Urinary bladder (tissue), 4 donors: Measurements from ENCODE around the gene NUP35. TPM values are rescaled to one million over a fixed set of nuclear protein-coding genes. Genes with fewer than 3 reads are reported as not detected.
A peak's percentile ranks its signal among the peaks of the same experiment; 100 is the strongest.
"Not testable (repeated sequence)": the region's sequence is repeated elsewhere in the genome, so short reads cannot be mapped to it uniquely, and the experiment has no call there.

Source experiments
- DNase-seq: peaks from one replicate; pipeline ENCODE4 v3.0.0-alpha.2; 2015; ENCODE audit errors: extremely low spot score
- H3K27ac ChIP-seq: one replicate; pipeline ENCODE4 v1.5.1; 2013; ENCODE audit warnings: low read depth, mild to moderate bottlenecking, moderate library complexity
- H3K36me3 ChIP-seq: one replicate; pipeline ENCODE4 v1.6.1; 2013; ENCODE audit warnings: mild to moderate bottlenecking, moderate library complexity; ENCODE audit not compliant: insufficient read depth
- H3K4me1 ChIP-seq: one replicate; pipeline ENCODE4 v1.6.1; 2013; ENCODE audit warnings: mild to moderate bottlenecking, moderate library complexity; ENCODE audit not compliant: insufficient read depth
- H3K4me3 ChIP-seq: one replicate; pipeline ENCODE4 v1.5.1; 2013; ENCODE audit warnings: low read depth, low read length
- WGBS: extraction: QIAGEN DNeasy Blood & Tissue Kit; methylation state at CpG from one replicate; pipeline ENCODE4 v1.1.7; 2013; 5-methylcytosine and 5-hydroxymethylcytosine counted together
- polyA plus RNA-seq: library from polyadenylated mRNA; stranded (reverse); fragments of 200-250 nt; gene quantifications from one replicate; pipeline ENCODE4 v1.2.3, GENCODE V29; 2013
- total RNA-seq: library from RNA; depleted of rRNA; stranded (reverse); fragments of >200 nt; gene quantifications from one replicate; pipeline ENCODE4 v1.2.3, GENCODE V29; 2014
- donor health status: healthy with polysubstance abuse.
- donor health status: healthy.

Gene NUP35
- total and polyA plus RNA-seq, 2 donors, result 12.5 to 38.3 TPM

DNA sequence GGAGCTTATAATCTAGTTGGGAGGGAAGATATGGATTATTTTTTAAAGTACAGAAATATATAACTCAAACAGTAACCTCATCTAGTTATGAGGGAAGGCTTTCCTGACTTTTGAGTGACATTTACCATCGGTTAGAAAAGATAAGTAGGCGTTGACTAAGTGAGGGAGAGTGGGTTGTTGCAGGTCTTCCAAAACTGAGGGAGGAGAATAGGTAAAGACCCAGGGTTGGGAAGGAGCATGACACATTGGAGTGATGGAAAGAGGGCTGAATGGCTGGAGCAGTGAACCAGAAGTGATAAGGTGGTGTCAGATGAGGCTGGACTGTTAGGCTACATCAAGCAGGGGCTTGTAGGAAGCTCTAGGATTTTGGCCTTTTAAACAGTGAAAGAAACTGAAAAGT is 10.6 kb upstream of the NUP35 start:
- Histone ChIP-seq H3K4me1 (no peaks in the 10 kb centered on the region), H3K27ac (no peak overlapping the region), H3K36me3 (no peaks in the 10 kb centered on the region), H3K4me3 (no peak overlapping the region)
- no peak for DNase-seq
- WGBS, result 66% methylated on average over 2 of the region's 2 CpGs

- DNase-seq, result no peak
- Histone ChIP-seq H3K4me3 (no peak overlapping the region), H3K4me1 (no peaks in the 10 kb centered on the region), H3K36me3 (no peaks in the 10 kb centered on the region), H3K27ac (no peak overlapping the region)
- WGBS, result 78% methylated on average over 3 of the region's 3 CpGs
Observed at GRCh38 chr2:183117226-183117625, 7.0 kb upstream of the NUP35 start.

DNA sequence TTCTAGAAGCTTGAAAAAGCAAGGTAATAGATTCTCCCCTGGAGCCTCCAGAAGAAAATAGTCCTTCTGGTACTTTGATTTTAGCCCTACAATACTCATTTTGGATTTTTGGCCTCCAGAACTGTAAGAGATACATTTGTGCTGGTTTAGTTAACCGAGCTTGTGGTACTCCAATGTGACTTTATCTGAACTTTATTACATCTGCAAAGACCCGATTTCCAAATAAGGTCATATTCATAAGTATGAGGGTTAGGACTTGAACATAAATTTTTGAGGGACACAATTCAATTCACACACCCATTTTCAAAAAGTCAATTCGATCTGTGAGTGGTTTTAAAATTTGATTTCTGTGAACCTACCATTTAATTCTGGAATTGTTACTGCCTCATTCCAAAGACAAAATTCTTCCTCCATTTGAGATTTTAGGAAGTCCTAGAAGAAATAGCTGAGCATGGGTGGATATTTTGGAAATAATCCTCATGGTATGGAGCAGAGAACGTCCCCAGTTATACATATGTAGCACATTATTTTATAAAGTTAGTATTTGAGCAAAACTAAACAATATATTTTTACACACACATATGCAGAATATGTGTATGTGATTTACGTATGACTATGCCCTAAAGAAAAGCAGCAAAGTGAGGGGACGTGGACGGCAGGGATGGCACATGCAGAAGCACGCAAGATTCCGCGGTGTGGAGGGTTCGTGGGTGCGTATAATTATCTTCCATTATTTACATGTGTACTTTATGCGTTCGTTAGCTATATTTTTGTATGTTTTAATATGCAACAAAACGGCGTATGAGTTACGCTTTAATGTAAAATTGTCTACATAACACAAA is 905 bp upstream of the NUP35 start:
- H3K36me3 ChIP-seq, result no peaks in the 10 kb centered on the region
- no peaks in the 10 kb centered on the region for H3K4me1 ChIP-seq
- peak overlapping the region; percentile 63 for H3K4me3 ChIP-seq
- no peak overlapping the region for H3K27ac ChIP-seq
- WGBS, result 24% methylated on average over 17 of the region's 17 CpGs
- peak; percentile 0 for DNase-seq

GRCh38 chr2:183123959-183124221 is 353 bp upstream of the NUP35 start:
- WGBS, result 2% methylated on average over 7 of the region's 7 CpGs
- H3K4me1 ChIP-seq, result no peaks in the 10 kb centered on the region
- peak overlapping the region; percentile 60 for H3K27ac ChIP-seq
- no peak for DNase-seq
- H3K4me3 ChIP-seq, result peak overlapping the region; percentile 63
- H3K36me3 ChIP-seq, result no peaks in the 10 kb centered on the region

GRCh38 chr2:183124957-183125255 is 663 bp downstream of the NUP35 start:
- peak overlapping the region; percentile 63 for H3K4me3 ChIP-seq
- DNase-seq, result peak; percentile 31
- H3K4me1 ChIP-seq, result no peaks in the 10 kb centered on the region
- peak overlapping the region; percentile 60 for H3K27ac ChIP-seq
- no peaks in the 10 kb centered on the region for H3K36me3 ChIP-seq
- under 1% methylated on average over 10 of the region's 10 CpGs for WGBS

- Histone ChIP-seq H3K4me1 (no peaks in the 10 kb centered on the region), H3K27ac (no peak overlapping the region), H3K4me3 (no peak overlapping the region), H3K36me3 (no peaks in the 10 kb centered on the region)
- 81% methylated on average over 11 of the region's 11 CpGs for WGBS
- no peak for DNase-seq
Observed at GRCh38 chr2:183125659-183126341, 1.6 kb downstream of the NUP35 start.

GRCh38 chr2:183126635-183127034 is 2.4 kb downstream of the NUP35 start:
- H3K4me3 ChIP-seq, result no peak overlapping the region
- H3K4me1 ChIP-seq, result no peaks in the 10 kb centered on the region
- no peak for DNase-seq
- H3K27ac ChIP-seq, result no peak overlapping the region
- peaks cover 2% of the 10 kb centered on the region for H3K36me3 ChIP-seq
- WGBS, result 93% methylated on average over 2 of the region's 2 CpGs

DNA sequence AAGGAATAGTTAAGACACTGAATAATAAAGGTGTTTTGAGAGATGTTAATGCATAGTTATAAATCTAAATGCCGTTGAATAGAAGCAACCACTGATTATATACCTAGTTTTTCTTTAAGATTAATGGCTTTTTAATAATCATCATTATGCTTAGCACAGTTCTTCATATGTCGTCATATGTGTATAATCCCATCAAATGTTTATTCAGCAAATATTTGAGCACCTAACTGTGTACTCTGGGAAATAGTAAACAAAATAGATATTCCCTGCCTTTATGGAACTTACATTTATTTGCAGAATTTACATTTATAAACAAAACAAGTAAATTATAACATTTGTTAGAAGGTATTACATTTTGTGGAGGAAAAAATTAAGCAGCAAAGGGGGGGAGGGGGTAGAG is 9.8 kb downstream of the NUP35 start:
- DNase-seq, result no peak
- Histone ChIP-seq H3K36me3 (peaks cover 2% of the 10 kb centered on the region), H3K4me3 (no peak overlapping the region), H3K4me1 (no peaks in the 10 kb centered on the region), H3K27ac (no peak overlapping the region)
- 96% methylated on average over 2 of the region's 2 CpGs for WGBS

- no peak for DNase-seq
- no peaks in the 10 kb centered on the region for H3K4me1 ChIP-seq
- no peak overlapping the region for H3K4me3 ChIP-seq
- WGBS, result 100% methylated on average over 1 of the region's 1 CpG
- no peaks in the 10 kb centered on the region for H3K36me3 ChIP-seq
- no peak overlapping the region for H3K27ac ChIP-seq
Observed at GRCh38 chr2:183148955-183149354, 24.7 kb downstream of the NUP35 start.

- no peak overlapping the region for H3K27ac ChIP-seq
- no peak overlapping the region for H3K4me3 ChIP-seq
- H3K4me1 ChIP-seq, result no peaks in the 10 kb centered on the region
- 66% methylated on average over 2 of the region's 2 CpGs for WGBS
- H3K36me3 ChIP-seq, result no peaks in the 10 kb centered on the region
- DNase-seq, result no peak
Observed at GRCh38 chr2:183149489-183149888, 25.2 kb downstream of the NUP35 start.

DNA sequence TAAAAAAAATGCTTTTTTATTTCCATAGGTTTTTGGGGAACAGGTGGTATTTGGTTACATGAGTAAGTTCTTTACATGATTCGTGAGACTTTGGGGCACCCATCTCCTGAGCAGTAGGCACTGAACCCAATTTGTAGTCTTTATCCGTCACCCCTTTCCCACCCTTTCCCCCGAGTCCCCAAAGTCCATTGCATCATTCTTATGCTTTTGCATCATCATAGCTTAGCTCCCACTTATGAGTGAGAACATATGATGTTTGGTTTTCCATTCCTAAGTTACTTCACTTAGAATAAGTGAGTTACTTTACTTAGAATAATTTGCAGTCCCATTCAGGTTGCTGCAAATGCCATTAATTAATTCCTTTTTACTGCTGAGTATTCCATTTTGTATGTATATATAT is 28.0 kb downstream of the NUP35 start:
- H3K27ac ChIP-seq, H3K4me1 ChIP-seq, DNase-seq, H3K36me3 ChIP-seq, H3K4me3 ChIP-seq: not testable (repeated sequence)
- 95% methylated on average over 3 of the region's 3 CpGs for WGBS

DNA sequence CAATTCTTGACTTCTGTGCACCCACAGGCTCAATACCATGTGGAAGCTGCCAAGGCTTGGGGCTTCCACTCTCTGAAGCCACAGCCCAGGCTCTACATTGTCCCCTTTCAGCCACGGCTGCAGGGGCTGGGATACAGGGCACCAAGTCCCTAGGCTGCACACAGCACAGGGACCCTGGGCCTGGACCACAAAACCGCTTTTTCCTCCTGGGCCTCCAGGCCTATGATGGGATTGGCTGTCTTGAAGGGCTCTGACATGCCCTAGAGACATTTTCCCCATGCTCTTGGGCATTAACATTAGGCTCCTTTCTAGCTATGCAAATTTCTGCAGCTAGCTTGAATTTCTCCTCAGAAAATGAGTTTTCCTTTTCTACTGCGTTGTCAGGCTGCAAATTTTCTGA is 29.7 kb downstream of the NUP35 start:
- WGBS, result 99% methylated on average over 3 of the region's 3 CpGs
- Histone ChIP-seq H3K36me3 (no peaks in the 10 kb centered on the region), H3K27ac (no peak overlapping the region), H3K4me3 (no peak overlapping the region), H3K4me1 (no peaks in the 10 kb centered on the region)
- no peak for DNase-seq

DNA sequence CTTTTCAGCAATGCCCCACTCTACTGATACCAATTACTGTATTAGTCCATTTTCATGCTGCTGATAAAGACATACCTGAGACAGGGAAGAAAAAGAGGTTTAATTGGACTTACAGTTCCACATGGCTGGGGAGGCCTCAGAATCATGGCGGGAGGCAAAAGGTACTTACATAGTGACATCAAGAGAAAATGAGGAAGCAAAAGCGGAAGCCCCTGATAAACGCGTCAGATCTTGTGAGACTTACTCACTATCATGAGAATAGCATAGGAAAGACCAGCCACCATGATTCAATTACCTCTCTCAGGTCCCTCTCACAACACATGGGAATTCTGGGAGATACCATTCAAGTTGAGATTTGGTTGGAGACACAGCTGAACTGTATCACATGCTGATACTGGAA is 30.5 kb downstream of the NUP35 start:
- not testable (repeated sequence) for H3K4me1 ChIP-seq, DNase-seq, H3K4me3 ChIP-seq, H3K27ac ChIP-seq, H3K36me3 ChIP-seq
- 72% methylated on average over 4 of the region's 4 CpGs for WGBS

DNA sequence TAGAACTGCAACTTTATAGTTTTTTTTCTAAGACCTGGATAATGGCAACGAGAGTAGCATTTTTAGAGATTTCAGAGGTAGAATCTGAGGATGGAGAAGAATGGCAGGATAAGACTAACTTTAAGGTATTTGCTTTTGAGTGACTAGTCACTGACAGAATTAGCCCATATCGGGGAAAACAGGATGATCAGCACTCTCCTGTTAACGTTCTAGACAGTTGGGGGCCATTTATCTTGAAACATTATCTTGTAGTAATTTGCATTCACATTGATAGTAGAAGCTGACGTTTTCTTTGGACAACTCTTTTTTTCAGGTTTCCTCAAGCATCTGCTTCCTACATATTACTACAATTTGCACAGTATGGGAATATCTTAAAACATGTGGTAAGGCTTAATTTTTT is 32.9 kb downstream of the NUP35 start:
- Histone ChIP-seq H3K27ac (no peak overlapping the region), H3K4me3 (no peak overlapping the region), H3K4me1 (no peaks in the 10 kb centered on the region), H3K36me3 (no peaks in the 10 kb centered on the region)
- 75% methylated on average over 4 of the region's 4 CpGs for WGBS
- DNase-seq, result no peak
